Measurements from ENCODE around the gene FAM184B.

FAM184B gene

DNA sequence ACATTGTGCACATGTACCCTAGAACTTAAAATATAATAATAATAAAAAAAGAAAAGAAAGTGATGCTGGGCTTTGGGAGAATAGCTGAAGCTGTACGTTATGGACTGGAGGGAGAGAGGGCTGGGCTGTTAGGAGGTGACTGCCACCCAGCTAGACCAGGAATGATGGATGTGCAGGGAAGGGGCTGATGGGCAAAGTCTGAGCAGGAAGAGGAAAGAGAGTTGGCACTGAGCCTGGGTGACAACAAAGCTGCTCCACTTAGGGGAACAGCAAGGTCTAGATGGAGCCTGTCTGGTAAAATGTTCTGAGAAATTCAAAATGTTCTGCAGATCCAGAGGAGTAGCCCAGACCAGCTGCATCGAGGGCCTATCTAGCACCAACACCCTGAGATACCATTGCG lies 134.7 kb downstream of the FAM184B start:
- DNase-seq (ENCODE audit: extremely low read depth in 1 of 2, low read depth in 1 of 2) = no peak

DNA sequence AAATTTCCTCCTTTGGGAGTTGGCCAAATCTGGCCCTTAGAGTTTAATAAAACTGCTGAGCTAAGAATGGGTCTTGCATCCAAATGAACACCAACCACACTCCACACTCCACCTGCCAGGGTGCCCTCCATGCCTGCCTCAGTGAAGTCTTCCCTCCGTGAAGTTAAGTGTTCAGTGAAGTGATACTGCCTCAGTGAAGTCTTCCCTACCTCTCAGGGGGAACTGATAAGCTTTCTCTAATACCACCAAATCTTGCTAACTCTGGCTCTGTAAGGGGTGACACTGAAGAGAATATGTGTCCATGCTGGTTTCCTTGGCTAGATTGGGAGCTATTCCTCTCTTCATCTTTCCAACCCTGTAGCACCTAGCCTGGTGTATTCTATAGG lies 139.0 kb downstream of the FAM184B start:
- no peak for DNase-seq (ENCODE audit: extremely low read depth in 1 of 2, low read depth in 1 of 2)

DNA sequence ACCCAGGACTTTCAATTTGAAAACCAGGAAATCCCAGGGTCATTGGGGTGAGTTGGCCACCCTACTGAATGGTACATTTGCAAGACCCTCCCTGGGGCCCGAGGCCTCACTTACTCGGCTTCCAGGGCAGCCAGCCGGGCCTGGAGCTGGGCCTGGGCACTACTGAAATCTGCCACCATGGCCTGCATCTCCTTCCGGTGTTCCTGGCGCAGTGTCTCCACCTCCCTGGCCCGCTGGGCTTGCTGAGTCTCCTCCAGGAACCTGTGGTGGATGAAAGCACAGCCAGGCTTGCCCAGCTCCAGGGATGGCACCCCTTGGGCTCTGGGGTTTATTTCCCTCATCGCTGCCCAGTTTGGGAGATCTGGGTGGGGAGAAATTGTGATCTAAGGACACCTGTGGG lies 142.3 kb downstream of the FAM184B start:
- no peak for DNase-seq (ENCODE audit: extremely low read depth in 1 of 2, low read depth in 1 of 2)

DNA sequence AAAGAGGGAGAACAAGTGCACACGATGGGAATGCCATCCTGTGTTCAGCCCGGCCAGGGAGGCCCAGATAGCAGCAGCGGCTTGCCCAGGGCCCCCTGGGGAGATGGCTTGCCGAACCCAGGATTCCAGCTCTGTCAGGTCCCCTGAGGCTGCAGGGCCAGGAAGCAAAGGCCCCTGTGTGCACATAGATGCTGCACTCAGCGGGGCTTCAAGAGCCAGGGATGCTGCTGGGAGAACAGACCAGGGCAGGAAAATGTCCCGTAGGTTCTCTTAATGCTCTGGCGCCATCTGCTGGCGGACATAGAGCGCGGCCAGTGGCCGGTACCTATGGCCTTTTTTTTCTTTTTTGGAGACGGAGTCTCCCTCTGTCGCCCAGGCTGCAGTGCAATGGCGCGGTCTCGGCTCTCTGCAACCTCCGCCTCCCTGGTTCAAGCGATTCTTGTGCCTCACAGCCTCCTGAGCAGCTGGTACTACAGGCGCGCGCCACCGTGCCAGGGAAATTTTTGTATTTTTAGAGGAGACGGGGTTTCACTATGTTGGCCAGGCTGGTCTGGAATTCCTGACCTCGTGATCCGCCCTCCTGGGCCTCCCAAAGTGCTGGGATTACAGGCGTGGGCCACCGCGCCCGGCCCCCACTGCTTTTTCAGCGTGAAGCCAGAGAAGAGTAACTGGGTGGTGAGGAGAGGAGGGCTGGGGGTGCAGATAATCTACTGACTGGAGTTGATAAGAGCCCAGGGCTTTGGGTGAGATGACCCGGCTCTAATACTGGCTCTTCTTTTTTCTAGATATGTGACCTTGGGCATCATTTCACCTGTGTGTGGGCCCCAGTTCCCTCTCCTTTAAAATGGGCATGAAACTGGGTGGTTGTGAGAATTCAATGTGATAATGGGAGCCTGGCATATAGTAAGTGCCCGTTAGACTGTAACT lies 144.5 kb downstream of the FAM184B start:
- DNase-seq (ENCODE audit: extremely low read depth in 1 of 2, low read depth in 1 of 2) = peak; percentile 29 to 31

DNA sequence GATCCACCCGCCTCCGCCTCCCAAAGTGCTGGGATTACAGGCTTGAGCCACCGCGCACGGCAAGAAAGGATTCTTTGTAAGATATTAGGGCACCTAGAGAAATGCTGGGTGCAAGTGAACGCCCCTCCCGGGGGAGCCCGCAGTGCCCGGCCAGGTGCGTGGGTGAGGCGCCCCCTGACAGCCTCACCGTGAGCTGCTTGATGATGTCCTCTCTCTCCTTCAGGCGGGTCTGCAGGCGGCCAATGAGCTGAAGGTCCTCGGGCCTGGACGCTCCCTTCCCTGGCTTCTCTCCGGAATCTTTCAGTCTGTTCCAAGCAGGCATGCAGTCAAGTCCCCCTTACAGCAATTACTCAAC lies 145.1 kb downstream of the FAM184B start:
- no peak for DNase-seq (ENCODE audit: extremely low read depth in 1 of 2, low read depth in 1 of 2)

DNA sequence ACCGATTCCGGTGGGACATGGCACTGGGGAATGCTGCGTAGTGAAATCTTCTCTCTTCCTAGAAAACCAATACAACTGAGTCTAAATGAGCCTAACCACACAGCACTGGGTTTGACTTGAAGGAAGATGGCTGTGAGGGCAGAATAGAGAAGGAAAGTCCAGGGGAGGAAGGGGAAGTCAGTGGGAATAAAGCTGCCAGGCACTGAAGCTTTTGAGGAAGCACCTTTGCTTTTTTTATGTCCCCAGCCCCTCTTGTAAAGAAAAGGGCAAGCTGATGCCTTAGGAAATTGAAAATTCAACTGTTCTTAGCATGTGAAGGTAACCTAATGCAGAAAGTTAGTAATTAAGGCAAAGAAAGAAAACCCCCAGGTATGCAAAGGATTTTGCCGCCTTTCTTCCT lies 146.4 kb downstream of the FAM184B start:
- DNase-seq (ENCODE audit: extremely low read depth in 1 of 2, low read depth in 1 of 2) = no peak

DNA sequence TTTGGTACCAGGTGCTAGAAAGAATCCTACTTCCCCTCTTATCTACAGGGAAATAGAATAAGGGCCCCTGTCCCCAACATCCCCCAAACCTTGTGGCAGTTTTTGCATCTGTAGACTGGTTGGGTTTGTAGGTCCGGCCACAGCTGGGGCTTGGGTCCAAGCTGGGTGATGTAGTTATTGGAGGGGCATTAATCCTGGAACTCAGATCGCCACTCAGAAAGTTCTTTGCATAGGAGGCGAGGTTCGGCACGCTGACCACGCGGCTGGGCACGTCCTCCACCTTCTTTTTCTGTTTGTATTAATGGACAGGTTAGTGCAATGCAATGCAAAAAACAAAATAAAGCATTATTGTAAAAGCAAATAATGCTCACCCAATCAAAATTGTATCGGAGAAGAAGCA lies 147.8 kb downstream of the FAM184B start:
- no peak for DNase-seq (ENCODE audit: extremely low read depth in 1 of 2, low read depth in 1 of 2)

DNA sequence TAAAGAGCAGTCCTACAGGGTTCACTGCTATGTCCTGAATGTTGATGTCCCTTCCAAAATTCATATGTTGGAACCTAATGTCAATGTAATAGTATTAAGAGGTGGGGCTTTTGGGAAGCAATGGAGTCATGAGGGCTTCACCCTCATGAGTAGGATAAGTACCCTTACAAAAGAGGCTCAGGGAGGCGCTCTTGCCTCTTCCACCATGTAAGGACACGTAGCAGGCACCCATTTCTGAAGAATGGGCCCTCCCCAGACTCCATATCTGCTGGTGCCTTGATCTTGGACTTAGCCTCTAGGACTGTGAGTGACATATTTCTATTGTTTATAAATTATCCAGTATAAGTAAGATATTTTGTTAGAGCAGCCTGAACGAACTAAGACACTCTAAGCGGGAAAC lies 151.2 kb downstream of the FAM184B start:
- DNase-seq (ENCODE audit: extremely low read depth in 1 of 2, low read depth in 1 of 2) = no peak

DNA sequence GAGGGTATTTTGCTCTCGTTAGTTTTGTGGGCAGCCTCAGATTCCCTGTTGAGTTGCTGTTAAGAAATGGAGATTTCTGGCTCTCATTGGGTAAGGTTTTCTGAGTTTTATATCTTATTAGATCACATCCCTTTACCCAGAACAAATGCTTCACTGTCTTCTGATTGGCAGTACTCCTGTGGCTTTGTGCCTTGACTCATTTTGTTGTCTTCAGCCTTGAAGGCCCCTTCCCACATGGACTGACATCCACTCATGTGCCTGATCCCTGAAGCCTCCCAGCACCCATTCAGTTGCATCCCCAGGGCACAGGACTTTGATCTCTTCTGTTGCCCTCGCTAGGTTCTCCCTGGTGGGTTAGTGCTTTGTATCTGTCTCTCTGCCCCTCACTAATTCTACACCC lies 156.6 kb downstream of the FAM184B start:
- DNase-seq (ENCODE audit: extremely low read depth in 1 of 2, low read depth in 1 of 2) = no peak

DNA sequence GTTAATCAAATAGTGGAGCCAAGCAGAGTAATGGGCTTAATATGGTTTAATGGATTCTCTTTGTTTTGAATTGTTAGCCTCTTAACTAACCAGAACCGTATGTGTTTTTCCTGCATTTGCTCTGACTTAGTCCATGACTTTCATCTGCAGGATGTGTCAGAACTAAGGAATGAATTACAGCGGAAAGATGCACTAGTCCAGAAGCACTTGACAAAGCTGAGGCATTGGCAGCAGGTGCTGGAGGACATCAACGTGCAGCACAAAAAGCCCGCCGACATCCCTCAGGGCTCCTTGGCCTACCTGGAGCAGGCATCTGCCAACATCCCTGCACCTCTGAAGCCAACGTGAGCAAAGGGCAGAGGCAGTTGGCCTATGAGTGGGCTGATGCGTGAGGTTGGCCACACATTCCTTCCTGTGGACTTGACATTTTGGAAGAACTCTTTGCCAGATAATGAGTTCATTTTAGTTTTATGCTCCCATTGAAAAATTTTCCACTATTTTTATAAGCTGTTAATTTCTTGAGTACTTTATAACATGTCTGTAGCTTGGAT lies 157.9 kb downstream of the FAM184B start:
- no peak for DNase-seq (ENCODE audit: extremely low read depth in 1 of 2, low read depth in 1 of 2)

DNA sequence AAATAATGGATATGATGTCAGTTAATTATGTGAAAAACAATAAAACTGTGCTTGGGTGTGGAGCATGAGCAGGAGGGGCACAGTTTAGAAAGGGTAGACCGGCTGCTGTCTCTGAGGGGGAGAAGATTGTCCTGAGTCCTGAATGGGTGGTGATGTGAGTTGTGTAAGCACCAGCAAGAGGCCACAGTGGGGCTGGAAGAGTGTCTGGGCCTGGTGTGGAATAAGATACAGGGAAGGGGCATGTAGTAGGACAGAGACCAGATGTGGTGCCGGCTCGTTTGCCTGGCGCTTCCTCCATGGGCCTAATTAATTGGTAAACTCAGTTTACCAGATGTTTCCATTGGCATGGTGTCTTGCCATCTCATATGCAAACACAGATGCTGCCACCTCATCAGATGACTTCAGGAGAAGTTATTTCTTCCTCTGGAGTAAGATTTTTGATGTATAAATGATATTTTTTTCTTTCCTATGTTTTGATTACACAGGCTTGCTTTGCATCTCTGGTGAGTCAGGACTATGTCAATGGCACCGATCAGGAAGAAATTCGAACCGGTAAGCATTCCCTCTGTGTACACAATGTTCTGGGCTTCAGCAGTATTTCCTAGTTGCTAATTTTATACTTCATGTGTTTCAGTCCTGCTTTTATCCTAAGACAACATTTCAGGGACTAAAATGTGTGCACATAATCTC lies 161.9 kb downstream of the FAM184B start:
- no peak for DNase-seq (ENCODE audit: extremely low read depth in 1 of 2, low read depth in 1 of 2)

DNA sequence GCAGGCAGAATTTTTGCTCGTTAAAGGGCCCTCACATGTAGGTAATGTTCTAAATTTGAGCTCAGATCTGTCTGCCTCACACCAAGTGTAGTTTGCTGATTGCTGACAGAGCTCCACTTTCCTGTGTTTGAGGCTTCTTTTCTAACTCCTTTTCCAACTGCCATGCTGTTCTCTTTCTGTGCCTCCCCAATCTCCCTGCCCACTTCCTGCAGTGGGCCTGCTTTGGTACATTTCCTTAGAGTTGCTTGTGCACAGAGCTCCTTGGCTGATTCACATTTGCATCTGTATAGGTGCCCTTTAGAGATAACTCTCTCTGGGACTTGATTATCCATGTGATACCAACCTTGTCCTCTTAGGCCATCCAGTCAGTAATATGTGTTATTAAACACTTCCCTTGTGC lies 162.5 kb downstream of the FAM184B start:
- no peak for DNase-seq (ENCODE audit: extremely low read depth in 1 of 2, low read depth in 1 of 2)

DNA sequence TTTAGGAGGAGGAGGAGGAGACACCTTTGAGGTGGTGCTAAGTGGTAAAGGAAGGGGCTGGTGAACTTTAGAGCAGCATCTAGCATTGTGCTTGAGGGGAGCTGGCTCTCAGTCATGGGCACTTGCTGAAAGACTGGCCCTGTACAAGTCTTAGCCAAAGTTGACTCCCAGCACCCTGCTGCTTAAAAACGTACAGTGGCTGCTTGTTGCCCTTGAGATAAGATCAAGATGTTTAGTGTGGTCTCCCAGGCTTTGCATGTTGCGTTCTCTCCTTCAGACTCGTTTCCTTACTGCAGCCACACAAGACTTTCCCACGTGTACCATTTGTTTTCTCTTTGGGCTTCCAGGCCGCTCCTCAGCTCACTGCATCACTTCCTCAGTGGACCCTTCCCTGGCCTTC lies 165.1 kb downstream of the FAM184B start:
- no peak for DNase-seq (ENCODE audit: extremely low read depth in 1 of 2, low read depth in 1 of 2)

DNA sequence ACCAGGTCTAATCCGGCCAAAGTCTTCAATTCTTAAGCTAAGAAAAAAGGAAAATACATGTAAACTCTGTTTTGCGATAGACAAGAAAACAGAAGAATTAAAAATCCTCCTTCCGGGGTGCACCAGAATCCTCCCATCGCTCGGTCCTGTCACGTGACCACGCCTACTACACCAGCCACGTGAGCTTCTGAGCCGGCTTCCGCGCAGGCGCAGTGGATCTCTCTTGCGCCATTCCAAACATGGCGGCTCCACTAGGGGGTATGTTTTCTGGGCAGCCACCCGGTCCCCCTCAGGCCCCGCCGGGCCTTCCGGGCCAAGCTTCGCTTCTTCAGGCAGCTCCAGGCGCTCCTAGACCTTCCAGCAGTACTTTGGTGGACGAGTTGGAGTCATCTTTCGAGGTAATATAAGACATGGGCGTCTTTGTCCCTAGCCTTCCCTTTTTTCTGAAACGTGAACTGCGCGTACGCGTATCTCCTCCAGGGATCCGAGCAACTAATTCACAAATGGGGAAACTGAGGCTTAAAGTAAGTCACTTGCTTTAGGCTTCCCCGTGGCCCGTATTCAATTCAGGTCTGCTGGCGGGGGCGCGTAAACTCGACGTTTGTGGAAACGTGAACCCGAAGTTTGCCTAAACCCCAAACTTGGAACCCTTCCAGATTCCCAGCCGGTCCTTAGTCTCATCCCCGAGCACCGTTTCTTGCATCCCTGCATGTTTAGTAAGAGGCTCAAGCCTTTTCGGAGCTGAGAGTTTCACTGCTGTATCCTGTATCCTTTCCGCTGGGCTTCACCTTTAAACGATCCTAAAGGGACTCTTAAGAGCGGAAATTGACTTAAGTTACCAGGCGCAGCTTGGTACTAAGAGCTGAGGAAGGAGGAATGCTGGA lies 166.8 kb downstream of the FAM184B start, which contains the start of gene MED28:
MED28 (plus strand) TSS at position 226 of the 884 bp plus-strand sequence; CDS start at position 240, 14 bp downstream.
- DNase-seq (ENCODE audit: extremely low read depth in 1 of 2, low read depth in 1 of 2) = peak; percentile 86 to 93

DNA sequence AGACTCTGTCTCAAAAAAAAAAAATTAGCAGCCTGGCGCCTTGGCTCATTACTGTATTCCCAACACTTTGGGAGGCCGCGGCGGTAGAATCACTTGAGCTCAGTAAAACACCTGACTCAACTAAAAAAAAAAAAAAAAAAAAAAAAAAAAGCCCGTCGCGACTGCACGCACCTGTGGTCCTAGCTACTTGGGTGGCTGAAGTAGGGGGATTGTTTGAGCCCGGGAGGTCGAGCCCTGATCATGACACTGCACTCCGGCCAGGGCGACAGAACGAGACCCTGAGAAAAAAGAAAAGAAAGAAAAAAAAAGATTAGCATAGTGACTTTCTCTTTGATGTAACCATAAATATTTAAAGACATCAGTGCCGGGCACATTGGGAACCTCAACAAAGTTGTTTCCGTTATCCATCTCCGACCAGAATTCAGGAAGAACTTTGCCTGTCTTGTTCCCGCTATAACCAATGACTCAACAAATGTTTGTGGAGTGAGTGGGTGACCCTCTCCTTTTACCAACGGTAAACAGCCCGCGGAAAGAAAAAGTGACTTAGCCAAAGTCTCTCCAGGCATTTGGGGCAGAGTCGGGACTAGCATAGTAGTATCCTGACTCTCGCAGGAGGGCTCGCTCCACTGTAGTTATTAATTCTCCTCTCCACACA lies 167.5 kb downstream of the FAM184B start:
- DNase-seq (ENCODE audit: extremely low read depth in 1 of 2, low read depth in 1 of 2) = no peak

DNA sequence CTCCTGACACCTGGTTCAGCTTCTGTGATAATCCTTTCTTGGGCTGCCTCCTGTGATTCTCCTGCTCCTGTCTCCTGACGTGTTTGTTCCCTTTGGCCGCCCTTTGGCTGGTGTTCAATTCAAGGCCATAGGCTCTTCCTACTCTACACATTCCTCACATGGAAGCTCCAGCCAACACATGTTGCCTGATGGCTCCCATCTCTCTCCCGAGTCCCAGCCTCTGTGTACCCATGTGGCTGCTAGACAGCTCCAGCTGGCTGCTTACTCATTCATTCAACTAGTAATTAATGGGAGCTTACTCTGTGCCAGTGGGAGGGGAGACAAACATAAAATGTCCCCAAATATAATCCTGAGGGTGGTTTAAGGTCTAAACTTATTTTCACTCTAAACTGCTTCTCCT lies 176.2 kb downstream of the FAM184B start:
- DNase-seq (ENCODE audit: extremely low read depth in 1 of 2, low read depth in 1 of 2) = no peak

DNA sequence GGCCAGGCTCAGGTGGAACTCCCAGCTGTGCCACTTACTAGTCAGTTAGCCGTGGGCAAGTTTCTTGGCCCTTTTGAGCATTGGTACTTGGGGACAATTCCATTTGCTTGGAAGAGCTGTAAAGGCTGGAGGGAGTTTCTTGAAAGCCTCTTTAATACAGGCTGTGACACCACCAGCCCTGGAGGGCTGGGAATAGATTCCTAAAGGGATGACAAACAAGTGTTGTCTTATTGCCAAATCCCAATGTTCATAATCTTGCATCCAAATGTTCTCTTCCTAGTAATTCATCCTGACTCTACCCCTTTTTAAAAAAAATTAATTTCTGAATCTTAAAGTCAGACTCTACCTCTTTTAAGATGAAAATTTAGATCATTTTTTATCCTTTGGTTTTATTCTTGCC lies 181.6 kb downstream of the FAM184B start:
- no peak for DNase-seq (ENCODE audit: extremely low read depth in 1 of 2, low read depth in 1 of 2)

DNA sequence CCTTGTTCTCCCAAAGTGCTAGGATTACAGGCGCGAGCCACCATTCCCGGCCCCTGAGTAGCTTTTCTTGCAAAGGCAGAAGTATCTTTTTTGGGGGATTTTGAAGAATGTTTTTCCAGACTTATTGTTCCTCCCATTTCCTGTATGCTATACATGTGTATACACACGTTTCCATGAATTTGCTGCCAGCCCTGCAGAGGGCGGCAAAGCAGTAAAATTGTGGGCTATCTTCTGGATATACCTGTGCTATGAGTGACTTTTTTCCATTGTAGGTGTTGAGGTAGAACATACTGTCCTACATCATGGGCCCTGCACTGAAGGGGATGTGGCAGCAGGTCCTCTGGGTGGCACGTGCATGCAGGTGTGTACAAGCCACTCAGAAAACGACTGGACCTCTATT lies 183.9 kb downstream of the FAM184B start:
- no peak for DNase-seq (ENCODE audit: extremely low read depth in 1 of 2, low read depth in 1 of 2)

DNA sequence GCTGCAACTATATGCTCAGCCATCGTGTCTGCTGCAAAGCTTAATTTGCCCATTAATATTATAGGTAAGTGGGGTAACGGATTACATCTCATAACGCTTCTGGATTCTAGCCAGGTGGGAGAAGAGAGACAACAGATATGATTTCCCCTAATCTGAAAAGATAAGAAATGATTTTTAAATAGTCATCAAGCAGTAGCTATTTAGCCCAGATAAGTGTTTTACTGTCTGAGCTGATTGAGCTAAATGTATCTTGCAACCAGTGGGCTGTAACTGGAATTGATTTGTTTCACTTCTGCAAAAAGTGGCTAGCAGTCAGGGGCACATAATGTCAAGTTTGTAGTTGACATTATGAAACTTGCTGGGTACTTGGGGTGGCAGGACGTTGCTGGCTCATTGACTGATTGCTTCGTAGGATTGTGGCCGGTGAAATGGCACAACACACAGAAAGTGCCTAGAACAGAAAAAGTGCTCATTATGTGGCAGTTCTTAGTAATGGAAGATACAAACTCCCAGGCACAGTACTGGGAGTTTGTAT lies 185.9 kb downstream of the FAM184B start:
- DNase-seq (ENCODE audit: extremely low read depth in 1 of 2, low read depth in 1 of 2) = no peak

DNA sequence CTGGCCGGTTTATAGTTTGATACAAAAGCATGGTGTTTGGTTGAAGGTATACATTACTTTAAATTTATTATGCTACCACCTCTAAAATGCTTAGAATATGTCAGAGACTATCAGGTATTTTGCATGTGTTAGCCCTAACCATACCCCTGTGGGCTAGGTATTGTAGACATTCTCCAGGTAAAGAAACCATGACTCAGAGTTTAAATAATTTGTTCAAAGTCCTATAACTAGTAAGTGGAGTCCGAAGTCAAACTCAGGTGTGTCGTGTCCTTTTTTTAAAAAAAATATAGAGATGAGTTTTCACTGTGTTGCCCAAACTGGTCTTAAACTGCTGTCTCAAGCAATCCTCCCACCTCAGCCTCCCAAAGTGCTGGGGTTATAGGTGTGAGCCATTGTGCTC lies 192.1 kb downstream of the FAM184B start:
- DNase-seq (ENCODE audit: extremely low read depth in 1 of 2, low read depth in 1 of 2) = no peak

Measured in stimulated activated CD8-positive, alpha-beta memory T cell treated with anti-CD3 and anti-CD28 coated beads, Interleukin-7, amount 100 ng/mL, for 48 hours (primary cell).